GM21367 (cell line): ENCODE data around the gene SLC1A2.

Experiments used
- ATAC-seq: cut with Tn5 transposase; IDR thresholded peaks from one replicate; pipeline ENCODE4 v1.9.1; 2021; ENCODE audit not compliant: unreplicated experiment

Gene SLC1A2

DNA sequence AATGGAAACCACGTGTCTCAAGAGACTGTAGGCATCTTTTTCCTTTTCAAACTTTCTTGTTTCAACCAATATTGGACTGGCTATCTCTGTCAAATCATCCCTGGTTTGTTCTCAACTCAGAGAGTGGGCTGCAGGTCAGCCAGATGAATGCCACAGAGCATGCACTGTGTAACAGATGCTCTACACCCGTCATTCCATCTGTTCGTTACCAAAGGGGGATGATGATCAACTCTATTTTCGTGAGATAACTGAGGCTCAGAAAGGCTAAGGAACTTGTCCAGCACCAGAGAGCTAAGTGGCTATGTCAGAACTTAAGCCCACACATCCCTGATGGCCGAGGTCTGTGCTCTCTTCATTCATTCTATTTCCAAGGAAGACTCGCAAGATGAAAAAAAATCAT is 42.1 kb downstream of the SLC1A2 start:
- ATAC-seq, result no peak

DNA sequence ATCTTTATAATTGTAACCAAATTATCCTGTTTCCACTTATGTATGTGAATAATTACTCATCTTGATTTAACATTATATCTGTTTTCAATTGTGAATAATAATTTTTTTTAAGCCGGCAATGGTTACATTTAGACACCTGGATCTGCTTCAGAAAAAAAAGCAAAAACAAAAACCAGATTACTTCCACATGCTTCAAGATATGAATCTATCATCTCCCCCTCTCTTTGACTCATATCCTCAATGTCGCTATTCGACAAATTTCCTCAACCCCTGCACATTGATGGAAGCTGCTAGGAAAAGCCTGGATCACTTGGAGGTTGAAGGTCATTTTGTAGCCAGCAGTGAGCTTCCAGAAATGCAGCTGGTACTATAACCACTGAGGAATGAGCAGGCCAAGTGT is 42.7 kb downstream of the SLC1A2 start:
- no peak for ATAC-seq

DNA sequence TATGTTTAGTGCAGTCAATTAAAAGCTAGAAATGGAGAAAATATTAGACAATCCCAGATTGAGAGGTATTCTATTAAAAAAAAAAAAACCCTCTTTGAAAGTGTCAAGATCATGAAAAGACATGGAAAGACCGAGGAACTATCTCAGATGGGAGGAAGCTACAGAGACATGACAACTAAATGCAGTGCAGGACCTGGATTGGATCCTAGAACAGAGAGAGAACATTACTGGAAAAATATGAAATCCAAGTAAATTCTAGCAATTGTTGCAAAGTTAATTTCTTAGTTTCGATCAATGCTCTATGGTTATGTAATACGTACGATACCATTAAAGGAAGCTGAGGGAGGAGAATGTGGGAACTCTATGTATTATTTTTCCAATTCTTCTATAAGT is 43.2 kb downstream of the SLC1A2 start:
- ATAC-seq, result no peak

- no peak for ATAC-seq
These were observed 43.8 kb downstream of the SLC1A2 start for GRCh38 chr11:35375332-35376117.

- no peak for ATAC-seq
These were observed 45.9 kb downstream of the SLC1A2 start for GRCh38 chr11:35373284-35373933.

DNA sequence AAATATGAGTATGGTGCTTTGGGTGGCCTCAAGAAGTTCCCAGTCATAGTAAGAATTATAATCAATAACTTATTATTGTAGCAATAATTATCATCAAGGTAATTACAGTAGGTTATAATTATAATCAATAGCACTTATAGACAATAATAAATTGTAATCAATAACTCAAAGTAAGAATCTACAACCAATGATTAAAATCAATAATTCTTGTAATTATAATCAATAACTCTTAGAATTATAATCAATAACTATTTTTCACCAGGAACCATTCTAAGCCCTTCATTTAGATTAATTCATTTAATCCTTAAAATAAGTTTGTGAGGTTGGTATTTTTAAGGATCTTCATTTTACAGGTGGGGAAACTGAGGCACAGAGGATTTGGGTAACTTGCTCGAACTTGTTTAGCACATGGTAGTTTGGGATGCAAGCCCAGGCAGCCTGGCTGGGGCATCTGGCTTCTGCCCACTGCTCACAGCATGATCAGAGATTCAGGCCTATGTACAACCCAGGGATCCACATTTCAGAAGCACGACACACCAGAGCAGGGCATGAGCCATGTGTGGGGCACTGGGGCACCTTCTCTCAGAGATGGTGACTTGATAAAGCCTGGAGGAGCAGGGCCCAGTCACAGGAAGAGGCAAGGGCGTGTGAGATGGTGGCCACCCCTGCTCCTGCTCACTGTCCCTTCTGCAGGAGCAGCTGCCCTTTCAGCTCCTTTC is 46.6 kb downstream of the SLC1A2 start:
- ATAC-seq, result no peak

- no peak for ATAC-seq
These were observed 51.9 kb downstream of the SLC1A2 start for GRCh38 chr11:35367491-35367890.

GRCh38 chr11:35366798-35367197 is 52.6 kb downstream of the SLC1A2 start:
- ATAC-seq, result no peak

GRCh38 chr11:35365961-35366360 is 53.4 kb downstream of the SLC1A2 start:
- no peak for ATAC-seq

GRCh38 chr11:35365395-35365794 is 54.0 kb downstream of the SLC1A2 start:
- no peak for ATAC-seq

DNA sequence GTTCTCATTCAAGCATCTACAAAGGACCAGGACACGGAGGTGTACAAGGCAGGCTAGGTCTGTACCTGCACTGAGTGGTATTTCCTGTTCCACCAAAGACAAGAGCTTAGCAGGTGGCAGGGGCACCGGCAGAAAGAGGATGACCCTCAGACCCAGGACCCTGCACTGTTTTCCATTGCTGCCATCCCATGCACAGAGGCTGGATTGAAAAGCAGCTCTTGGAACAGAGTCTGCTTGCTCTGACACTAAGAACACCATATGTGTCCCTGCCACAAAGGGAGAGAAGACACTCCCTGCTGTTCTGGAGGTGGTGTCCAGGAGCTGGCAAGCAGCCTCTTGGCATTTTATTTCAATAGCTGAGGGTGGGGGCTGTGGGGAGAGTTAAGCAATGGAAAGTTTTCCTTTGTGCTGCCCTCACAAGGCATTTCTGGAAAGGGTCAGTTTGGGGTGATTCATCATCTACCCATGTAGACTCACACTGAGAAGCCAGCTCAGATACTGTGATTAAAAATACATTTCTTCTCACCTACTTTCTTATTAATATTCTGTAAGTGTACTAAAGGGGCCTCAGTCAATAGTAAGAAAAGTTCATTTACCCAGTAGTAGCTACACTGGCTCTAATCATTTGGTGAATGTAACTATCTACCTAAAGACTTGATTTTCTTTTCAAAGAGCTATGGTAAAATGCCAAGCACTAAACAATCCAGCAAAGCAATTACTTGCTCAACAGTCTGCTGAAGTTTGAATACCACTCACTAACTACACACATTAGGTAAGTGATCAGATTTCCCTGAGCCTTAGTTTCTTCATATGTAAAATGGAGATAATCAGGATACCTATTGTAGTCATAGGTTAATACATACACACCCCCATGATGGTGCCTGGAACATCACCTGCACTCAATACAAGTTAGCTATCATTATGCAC is 55.2 kb downstream of the SLC1A2 start:
- ATAC-seq, result no peak

- no peak for ATAC-seq
These were observed 56.0 kb downstream of the SLC1A2 start for GRCh38 chr11:35363246-35363801.

GRCh38 chr11:35362521-35362980 is 56.8 kb downstream of the SLC1A2 start:
- ATAC-seq, result no peak

GRCh38 chr11:35360055-35360530 is 59.3 kb downstream of the SLC1A2 start:
- ATAC-seq, result no peak

DNA sequence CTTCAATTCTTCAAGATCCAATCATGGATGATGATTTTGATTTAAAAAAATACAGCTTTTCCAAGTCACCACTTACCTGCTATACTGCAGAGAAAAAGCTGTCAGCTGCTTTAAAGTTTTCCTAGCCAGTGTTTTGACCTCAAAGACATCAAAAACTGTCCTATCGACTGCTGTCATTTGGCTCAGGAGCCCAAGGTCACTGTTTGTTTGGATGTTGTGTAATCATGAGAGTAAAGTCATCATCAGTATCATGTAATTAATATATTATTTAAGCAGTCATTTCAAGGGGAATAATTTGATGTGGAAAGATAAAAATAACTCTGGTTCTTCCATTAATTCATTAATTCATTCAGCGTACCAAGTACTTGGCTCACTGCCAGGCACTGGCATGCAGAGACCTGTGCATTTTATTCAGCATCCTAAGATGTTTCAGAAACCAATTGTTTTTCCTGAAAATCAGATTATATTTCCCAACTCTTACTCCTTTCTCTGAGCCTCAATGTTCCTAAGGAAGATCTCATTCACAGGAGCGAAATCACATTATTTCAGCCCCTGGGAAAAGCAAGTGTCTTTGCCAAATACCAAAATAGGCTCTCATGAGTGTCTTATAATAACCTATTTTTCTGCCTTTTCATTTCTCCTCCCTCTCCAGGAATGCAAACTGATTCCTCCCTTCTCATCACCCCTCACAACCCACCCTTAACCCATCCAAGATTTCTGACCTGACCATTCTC is 59.9 kb downstream of the SLC1A2 start:
- ATAC-seq, result no peak

- ATAC-seq, result no peak
These were observed 61.0 kb downstream of the SLC1A2 start for GRCh38 chr11:35358391-35358790.

GRCh38 chr11:35357923-35358322 is 61.4 kb downstream of the SLC1A2 start:
- ATAC-seq, result no peak

DNA sequence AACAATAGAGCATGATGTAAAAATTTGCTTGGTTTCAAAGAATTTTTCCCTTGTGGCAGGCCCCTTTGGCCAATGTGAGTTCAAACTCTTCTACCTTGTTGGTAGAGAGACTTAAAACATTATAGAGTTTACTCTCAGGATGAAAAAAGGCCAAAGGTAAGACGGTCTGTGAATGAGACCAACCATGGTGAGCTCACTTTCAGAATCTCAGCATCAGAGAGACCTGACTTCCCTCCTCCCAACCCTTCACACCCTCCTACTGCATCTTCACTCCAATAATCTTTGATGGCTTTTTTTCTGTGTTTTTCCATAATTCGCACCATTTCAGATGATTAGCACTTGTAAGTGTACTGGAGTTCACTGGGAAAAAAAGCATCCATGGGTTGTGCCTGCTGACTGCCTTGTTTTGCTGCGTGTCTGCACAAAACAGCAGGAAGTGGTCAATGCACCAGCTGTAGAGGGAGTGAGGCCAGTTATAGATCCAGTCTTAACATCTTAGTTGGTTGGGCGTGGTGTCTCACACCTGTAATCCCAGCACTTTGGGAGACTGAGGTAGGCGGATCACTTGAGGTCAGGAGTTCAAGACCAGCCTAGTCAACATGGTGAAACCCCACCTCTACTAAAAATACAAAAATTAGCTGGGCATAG is 64.1 kb downstream of the SLC1A2 start:
- no peak for ATAC-seq

GRCh38 chr11:35354644-35355043 is 64.7 kb downstream of the SLC1A2 start:
- ATAC-seq, result no peak
